Nephron (organoid): ENCODE results near the gene TMBIM1.

Source experiments
- H3K27ac Mint-ChIP-seq, 3 experiments: 2 replicates each; pipeline ENCODE4 v1.8.0; 2020; ENCODE audit warnings: mixed read lengths in 3 of 3, mild to moderate bottlenecking in 2 of 3, moderate library complexity in 1 of 3
- H3K27me3 Mint-ChIP-seq: 2 replicates; pipeline ENCODE4 v1.8.0; 2021; ENCODE audit warnings: low read depth, mild to moderate bottlenecking, moderate library complexity, mixed read lengths
- H3K36me3 Mint-ChIP-seq: 2 replicates; pipeline ENCODE4 v1.8.0; 2020; ENCODE audit warnings: low read depth, mixed read lengths
- H3K4me1 Mint-ChIP-seq: 2 replicates; pipeline ENCODE4 v1.8.0; 2020; ENCODE audit warnings: mixed read lengths
- H3K4me3 Mint-ChIP-seq, 3 experiments: 2 replicates each; pipeline ENCODE4 v1.8.0; 2020; ENCODE audit warnings: mild to moderate bottlenecking in 3 of 3, mixed read lengths in 3 of 3, moderate library complexity in 2 of 3
- H3K9me3 Mint-ChIP-seq: 2 replicates; pipeline ENCODE4 v1.8.0; 2020; ENCODE audit warnings: mixed read lengths
- TF ChIP-seq, protein P1 (sequence below), 3 experiments: fragments of 200-600 bp; sonication (generic); IDR thresholded peaks; one replicate each; pipeline ENCODE4 v1.5.0; 2021; ENCODE audit warnings: antibody characterized with exemption in 3 of 3; ENCODE audit not compliant: unreplicated experiment in 3 of 3

Gene TMBIM1

DNA sequence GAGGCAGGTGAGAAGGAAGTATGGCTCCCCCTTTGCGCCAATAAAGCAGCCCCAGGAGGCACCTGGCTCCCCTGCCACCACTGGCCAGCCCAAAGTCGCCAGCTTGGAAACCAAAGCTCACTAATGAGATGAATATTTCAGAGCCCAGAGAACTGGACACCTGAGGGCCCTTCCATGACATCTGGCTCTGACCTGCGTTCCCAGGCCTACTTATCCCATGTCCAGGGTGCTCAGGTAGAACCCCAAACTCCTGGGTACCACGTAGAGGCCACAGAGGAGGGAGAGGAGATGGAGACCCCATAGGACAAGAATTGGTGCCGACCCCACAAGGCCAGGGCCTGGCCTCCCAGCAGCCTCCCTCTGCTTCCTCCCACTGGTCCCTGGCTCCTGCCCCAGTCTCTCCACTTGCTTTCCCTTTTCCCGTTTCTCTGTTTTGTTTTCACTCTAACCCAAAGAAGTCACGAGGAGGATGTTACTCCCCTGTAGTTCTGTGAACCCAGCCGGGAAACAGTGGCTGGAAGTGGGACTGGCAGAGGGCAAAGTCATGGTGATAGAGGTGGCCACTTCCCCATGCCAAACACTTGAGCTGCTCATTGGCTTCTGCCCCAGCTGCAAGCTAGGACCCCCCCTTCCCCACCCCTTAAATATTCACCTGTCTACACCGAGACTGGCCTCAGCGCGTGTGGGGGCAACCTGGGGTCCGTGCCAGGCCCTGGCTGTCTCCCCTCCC is 820 bp downstream of the TMBIM1 start:
- peaks cover 67% of the 10 kb centered on the region for H3K4me1 Mint-ChIP-seq
- H3K27ac Mint-ChIP-seq, result peak overlapping the region; percentile 82 to 94 (median 94)
- no peaks in the 10 kb centered on the region for H3K36me3 Mint-ChIP-seq
- no peaks in the 10 kb centered on the region for H3K27me3 Mint-ChIP-seq
- no peaks in the 10 kb centered on the region for H3K9me3 Mint-ChIP-seq
- TF ChIP-seq, protein P1, sequence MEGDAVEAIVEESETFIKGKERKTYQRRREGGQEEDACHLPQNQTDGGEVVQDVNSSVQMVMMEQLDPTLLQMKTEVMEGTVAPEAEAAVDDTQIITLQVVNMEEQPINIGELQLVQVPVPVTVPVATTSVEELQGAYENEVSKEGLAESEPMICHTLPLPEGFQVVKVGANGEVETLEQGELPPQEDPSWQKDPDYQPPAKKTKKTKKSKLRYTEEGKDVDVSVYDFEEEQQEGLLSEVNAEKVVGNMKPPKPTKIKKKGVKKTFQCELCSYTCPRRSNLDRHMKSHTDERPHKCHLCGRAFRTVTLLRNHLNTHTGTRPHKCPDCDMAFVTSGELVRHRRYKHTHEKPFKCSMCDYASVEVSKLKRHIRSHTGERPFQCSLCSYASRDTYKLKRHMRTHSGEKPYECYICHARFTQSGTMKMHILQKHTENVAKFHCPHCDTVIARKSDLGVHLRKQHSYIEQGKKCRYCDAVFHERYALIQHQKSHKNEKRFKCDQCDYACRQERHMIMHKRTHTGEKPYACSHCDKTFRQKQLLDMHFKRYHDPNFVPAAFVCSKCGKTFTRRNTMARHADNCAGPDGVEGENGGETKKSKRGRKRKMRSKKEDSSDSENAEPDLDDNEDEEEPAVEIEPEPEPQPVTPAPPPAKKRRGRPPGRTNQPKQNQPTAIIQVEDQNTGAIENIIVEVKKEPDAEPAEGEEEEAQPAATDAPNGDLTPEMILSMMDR (IDR thresholded peaks at IDR 0.05; ENCODE audit: unreplicated experiment in 3 of 3), result no peak
- peak overlapping the region; percentile 55 to 84 (median 76) for H3K4me3 Mint-ChIP-seq

DNA sequence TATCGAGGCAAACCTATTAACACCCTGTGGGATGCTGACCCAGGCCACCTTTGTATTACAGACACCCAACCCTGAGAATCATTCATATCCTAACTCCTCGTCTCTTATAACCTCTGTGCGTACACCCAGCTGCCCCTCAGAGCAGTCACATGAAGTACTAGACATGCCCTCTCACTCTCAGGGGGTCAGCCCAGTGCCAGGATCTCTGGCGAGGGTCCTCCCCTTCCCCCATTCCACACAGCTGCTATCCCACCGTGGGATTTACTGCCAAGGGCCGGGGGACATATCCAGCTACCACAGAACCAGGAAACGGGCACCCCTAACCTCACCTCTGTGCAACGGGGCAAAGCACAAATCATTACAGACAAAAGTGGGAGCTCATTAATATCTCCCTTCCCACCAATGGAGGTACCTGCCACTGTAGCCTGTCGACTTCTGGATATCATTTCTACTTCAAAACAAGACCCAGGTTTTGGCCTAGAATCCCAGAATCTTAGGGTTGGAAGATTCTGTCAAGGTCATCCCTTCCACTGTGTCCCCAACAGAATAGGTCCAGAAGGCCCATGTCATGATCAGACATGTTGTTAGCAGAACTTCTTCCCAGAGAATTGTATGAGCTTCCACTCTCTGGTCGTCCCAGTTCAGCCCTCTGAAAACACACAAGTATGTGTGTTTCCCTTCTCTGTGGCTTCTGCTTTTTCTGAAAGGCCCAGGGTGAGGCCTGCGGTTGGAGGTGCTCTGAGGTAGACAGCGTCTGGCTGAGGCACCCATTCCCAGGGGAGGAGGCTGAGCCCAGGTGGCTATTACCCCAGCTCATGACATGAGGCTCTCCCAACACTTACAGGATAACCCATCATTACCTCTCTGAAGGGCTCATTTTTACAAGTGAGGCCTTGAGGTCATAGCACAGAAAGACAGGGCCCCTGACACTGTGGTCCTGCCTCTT is 1.7 kb downstream of the TMBIM1 start:
- Mint-ChIP-seq H3K4me1 (peaks cover 69% of the 10 kb centered on the region), H3K27ac (peak overlapping the region; percentile 82 to 94 (median 94)), H3K9me3 (no peaks in the 10 kb centered on the region), H3K4me3 (peak overlapping the region; percentile 73 to 84 (median 76)), H3K27me3 (no peaks in the 10 kb centered on the region), H3K36me3 (no peaks in the 10 kb centered on the region)
- TF ChIP-seq, protein P1 (IDR thresholded peaks at IDR 0.05; ENCODE audit: unreplicated experiment in 3 of 3), result no peak

DNA sequence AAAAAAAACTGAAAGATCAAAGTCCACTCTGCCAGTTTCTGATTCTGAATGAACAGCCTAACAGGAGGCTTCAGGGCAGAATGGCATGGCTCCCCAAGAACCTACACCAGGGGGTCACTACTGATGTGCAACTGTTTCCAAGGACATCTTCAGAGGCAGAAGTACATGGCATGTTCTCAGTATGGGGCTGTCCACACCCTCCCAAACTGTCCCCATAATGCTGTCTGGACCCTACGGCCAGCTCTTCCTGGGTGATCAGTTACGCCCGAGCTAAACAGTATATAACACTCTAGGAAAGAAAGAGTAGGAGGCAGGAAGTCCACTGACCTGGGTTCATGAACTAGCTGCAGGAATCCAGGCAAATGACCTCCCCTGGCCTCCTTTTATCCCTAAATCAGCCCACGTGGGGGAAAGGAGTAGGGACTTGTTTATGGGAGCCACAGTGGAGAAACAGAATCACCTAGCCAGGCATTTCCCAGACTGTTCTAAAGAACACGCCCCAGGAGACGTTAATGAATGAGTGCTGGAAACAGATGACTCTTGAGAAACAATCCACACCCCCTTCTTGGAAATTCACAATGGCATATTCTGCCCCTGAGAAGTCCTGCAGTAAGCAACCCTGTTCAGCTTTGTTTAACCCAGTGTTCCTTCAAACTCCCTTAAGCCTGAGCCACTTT is 2.5 kb downstream of the TMBIM1 start:
- TF ChIP-seq, protein P1 (IDR thresholded peaks at IDR 0.05; ENCODE audit: unreplicated experiment in 3 of 3), result no peak
- Mint-ChIP-seq H3K9me3 (no peaks in the 10 kb centered on the region), H3K27me3 (no peaks in the 10 kb centered on the region), H3K36me3 (no peaks in the 10 kb centered on the region), H3K4me3 (peak overlapping the region; percentile 66 to 84 (median 76)), H3K27ac (peak overlapping the region; percentile 82 to 94 (median 94)), H3K4me1 (peaks cover 70% of the 10 kb centered on the region)

DNA sequence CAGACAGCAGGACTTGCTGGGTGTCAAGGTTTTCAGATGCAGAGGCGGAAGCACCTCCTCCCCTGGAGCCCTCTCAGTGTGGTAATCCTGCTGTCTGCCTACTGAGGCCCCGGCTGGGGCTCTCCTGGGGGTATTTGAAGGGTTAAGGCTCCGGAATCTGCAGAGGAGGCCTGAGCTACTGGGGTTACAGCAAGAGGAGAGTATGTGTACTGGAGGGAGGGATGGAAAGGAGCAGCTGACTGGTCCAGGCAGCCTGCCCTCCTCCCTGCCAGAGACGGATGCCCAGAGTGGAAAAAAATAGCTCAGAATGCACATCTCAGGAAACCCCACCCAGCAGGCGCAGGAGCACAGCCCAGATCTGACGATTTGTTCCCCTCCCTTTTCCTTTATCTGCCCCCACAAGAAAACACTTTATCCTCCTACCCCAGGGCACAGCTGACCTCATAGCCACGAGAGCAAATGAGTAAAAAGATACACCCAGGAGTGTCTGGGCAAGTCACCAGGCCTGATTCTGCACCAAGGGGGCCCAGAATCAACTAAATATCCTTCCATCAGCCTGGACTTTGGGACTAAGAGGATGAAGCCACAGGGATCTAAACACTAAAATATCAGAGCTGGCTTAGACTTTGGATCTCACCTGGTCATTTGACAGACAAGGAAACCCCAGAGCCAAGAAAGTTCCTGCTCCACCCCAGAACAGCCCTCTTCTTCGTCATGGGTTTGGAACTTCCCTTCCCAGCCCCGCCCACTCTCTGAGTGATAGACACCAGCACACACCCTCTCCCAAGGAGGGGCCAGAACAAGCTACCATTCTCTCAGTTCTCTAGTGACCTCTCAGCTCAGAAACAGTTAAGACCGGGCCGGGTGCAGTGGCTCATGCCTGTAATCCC is 5.5 kb downstream of the TMBIM1 start:
- Mint-ChIP-seq H3K27ac (peak overlapping the region; percentile 94 to 98 (median 97)), H3K4me3 (peak overlapping the region; percentile 72 to 79 (median 75)), H3K27me3 (no peaks in the 10 kb centered on the region), H3K36me3 (no peaks in the 10 kb centered on the region), H3K9me3 (no peaks in the 10 kb centered on the region), H3K4me1 (peaks cover 67% of the 10 kb centered on the region)
- TF ChIP-seq, protein P1 (IDR thresholded peaks at IDR 0.05; ENCODE audit: unreplicated experiment in 3 of 3), result no peak

DNA sequence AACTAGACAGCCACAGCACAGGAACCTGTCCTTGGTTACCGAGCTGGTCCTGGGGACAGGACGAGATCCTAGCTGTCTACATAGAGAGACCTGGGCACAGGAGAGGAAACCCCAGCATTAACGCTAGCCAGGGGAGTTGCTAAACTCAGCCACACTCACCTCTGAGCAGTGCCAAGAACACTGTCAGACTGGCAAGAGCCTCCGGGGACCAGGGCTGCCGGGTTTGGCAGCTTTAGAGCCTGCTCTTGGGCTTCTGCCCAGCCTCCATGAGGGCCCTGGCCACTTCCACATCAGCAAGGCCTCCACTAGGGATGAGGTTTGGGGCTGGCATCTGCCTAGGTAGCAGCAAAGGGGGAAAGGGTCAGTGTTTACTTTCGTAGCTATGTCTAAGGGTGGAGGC is 6.7 kb downstream of the TMBIM1 start:
- Mint-ChIP-seq H3K27ac (peak overlapping the region; percentile 94 to 98 (median 97)), H3K4me1 (peaks cover 62% of the 10 kb centered on the region), H3K4me3 (peak overlapping the region; percentile 38 to 79 (median 60)), H3K9me3 (no peaks in the 10 kb centered on the region), H3K36me3 (no peaks in the 10 kb centered on the region), H3K27me3 (no peaks in the 10 kb centered on the region)
- TF ChIP-seq, protein P1 (IDR thresholded peaks at IDR 0.05; ENCODE audit: unreplicated experiment in 3 of 3), result no peak
